CD14-positive monocyte (primary cell): ENCODE results near the gene MYL6. TPM values are rescaled to one million over a fixed set of nuclear protein-coding genes. Genes with fewer than 3 reads are reported as not detected.

Source experiments
- DNase-seq, 3 donors: peaks; one replicate each; pipeline ENCODE4 v3.0.0-alpha.2; 2011 to 2022
- H2AFZ ChIP-seq: 2 replicates; pipeline ENCODE4 v1.6.0; 2012; ENCODE audit warnings: mild to moderate bottlenecking, low read depth, low read length, inconsistent platforms; ENCODE audit not compliant: insufficient read depth, poor library complexity, severe bottlenecking
- H3K27ac ChIP-seq, 2 donors: 1 replicate in 1 of 2; 2 replicates in 1 of 2; pipeline ENCODE4 v1.5.1; 2012 to 2013; ENCODE audit warnings: low read length in 2 of 2, control low read depth in 1 of 2, inconsistent platforms in 1 of 2, low read depth in 1 of 2, mild to moderate bottlenecking in 1 of 2
- H3K27me3 ChIP-seq, 2 donors: one replicate each; pipeline versions ENCODE4 v1.6.0 to v1.6.1; 2011 to 2013; ENCODE audit warnings: low read length in 2 of 2; ENCODE audit not compliant: control insufficient read depth in 2 of 2, insufficient read depth in 2 of 2
- H3K36me3 ChIP-seq, 2 donors: replicated peaks in 1 of 2; 1 replicate in 1 of 2; 2 replicates in 1 of 2; pipeline versions ENCODE4 v1.5.1 to v1.6.1; 2012 to 2013; ENCODE audit warnings: low read length in 2 of 2, control low read depth in 1 of 2, inconsistent platforms in 1 of 2, mild to moderate bottlenecking in 1 of 2; ENCODE audit not compliant: insufficient read depth in 2 of 2, control insufficient read depth in 1 of 2
- H3K4me1 ChIP-seq, 2 donors: 1 replicate in 1 of 2; 2 replicates in 1 of 2; pipeline versions ENCODE4 v1.5.1 to v1.6.1; 2012 to 2013; ENCODE audit warnings: low read length in 2 of 2, control low read depth in 1 of 2, inconsistent platforms in 1 of 2, mild to moderate bottlenecking in 1 of 2, moderate library complexity in 1 of 2; ENCODE audit not compliant: insufficient read depth in 2 of 2, control insufficient read depth in 1 of 2
- H3K4me2 ChIP-seq: replicated peaks from 2 replicates; pipeline ENCODE3; 2012; ENCODE audit warnings: low read length, moderate library complexity, mild to moderate bottlenecking; ENCODE audit not compliant: poor library complexity, severe bottlenecking; ENCODE audit errors: extremely low read depth
- H3K4me3 ChIP-seq, 3 experiments: fragments of 200-600 bp in 1 of 3; sonication (generic) in 1 of 3; replicated peaks in 1 of 3; 1 replicate in 2 of 3; 2 replicates in 1 of 3; pipeline ENCODE4 v1.5.1; 2011 to 2013; ENCODE audit warnings: low read length in 3 of 3, mild to moderate bottlenecking in 3 of 3, control low read depth in 2 of 3, low read depth in 2 of 3, inconsistent platforms in 1 of 3, moderate library complexity in 1 of 3
- H3K79me2 ChIP-seq: 2 replicates; pipeline ENCODE4 v1.6.0; 2012; ENCODE audit warnings: mild to moderate bottlenecking, control low read depth, inconsistent platforms, low read length, moderate library complexity; ENCODE audit not compliant: insufficient read depth
- H3K9ac ChIP-seq: 2 replicates; pipeline ENCODE4 v1.6.0; 2017; ENCODE audit warnings: low read length, mild to moderate bottlenecking; ENCODE audit not compliant: insufficient read depth, poor library complexity, severe bottlenecking
- H3K9me3 ChIP-seq, 2 donors: replicated peaks in 1 of 2; 1 replicate in 1 of 2; 2 replicates in 1 of 2; pipeline versions ENCODE4 v1.5.1 to v1.6.1; 2012 to 2013; ENCODE audit warnings: low read length in 2 of 2, control low read depth in 1 of 2; ENCODE audit not compliant: control insufficient read depth in 1 of 2, insufficient read depth in 1 of 2
- H4K20me1 ChIP-seq: 2 replicates; pipeline ENCODE4 v1.6.0; 2012; ENCODE audit warnings: mild to moderate bottlenecking, low read length, control low read depth, moderate library complexity; ENCODE audit not compliant: insufficient read depth
- H3K27ac Mint-ChIP-seq, 7 donors: one replicate each; pipeline ENCODE4 v1.8.0; 2020; ENCODE audit warnings: mild to moderate bottlenecking in 7 of 7, mixed read lengths in 7 of 7, moderate library complexity in 6 of 7, inconsistent platforms in 2 of 7
- H3K27me3 Mint-ChIP-seq, 3 donors: one replicate each; pipeline ENCODE4 v1.8.0; 2021 to 2022; ENCODE audit warnings: low read depth in 3 of 3, mild to moderate bottlenecking in 3 of 3, mixed read lengths in 3 of 3, moderate library complexity in 3 of 3, inconsistent platforms in 1 of 3
- H3K36me3 Mint-ChIP-seq, 2 donors: one replicate each; pipeline ENCODE4 v1.8.0; 2020; ENCODE audit warnings: mixed read lengths in 2 of 2, inconsistent platforms in 1 of 2, mild to moderate bottlenecking in 1 of 2
- H3K4me1 Mint-ChIP-seq: one replicate; pipeline ENCODE4 v1.8.0; 2020; ENCODE audit warnings: mild to moderate bottlenecking, mixed read lengths
- H3K4me3 Mint-ChIP-seq, 2 donors: one replicate each; pipeline ENCODE4 v1.8.0; 2020; ENCODE audit warnings: mild to moderate bottlenecking in 2 of 2, mixed read lengths in 2 of 2, moderate library complexity in 1 of 2
- H3K9me3 Mint-ChIP-seq, 7 donors: one replicate each; pipeline ENCODE4 v1.8.0; 2020 to 2022; ENCODE audit warnings: mixed read lengths in 7 of 7, mild to moderate bottlenecking in 6 of 7, moderate library complexity in 6 of 7, inconsistent platforms in 2 of 7
- CTCF ChIP-seq: fragments of 200-600 bp; IDR thresholded peaks from one replicate; pipeline ENCODE4 v1.8.0; 2022; ENCODE audit warnings: antibody characterized with exemption, mild to moderate bottlenecking
- WGBS: methylation state at CpG from one replicate; pipeline ENCODE4 v1.1.5; 2013; ENCODE audit warnings: missing lambda C conversion rate; ENCODE audit not compliant: insufficient coverage; 5-methylcytosine and 5-hydroxymethylcytosine counted together
- intact Hi-C, 2 donors: fragments of 100-400 bp; cut with micrococcal nuclease; formaldehyde crosslinking; loops; one replicate each; pipeline versions ENCODE4 v1.15.0 to v1.15.1; 2023
- polyA plus RNA-seq, 3 donors: library from polyadenylated mRNA; depleted of rRNA in 1 of 3; unstranded in 2 of 3; stranded (reverse) in 1 of 3; fragments of 300-500 nt in 2 of 3; fragments of >200 nt in 1 of 3; fragmentation: Illumina TruSeq in 2 of 3; gene quantifications; 1 replicate in 2 of 3; 2 replicates in 1 of 3; pipeline ENCODE4 v1.2.3, GENCODE V29; 2012 to 2021

Gene MYL6
- polyA plus RNA-seq, 3 donors = 1,962 to 3,939 (median 3,189) TPM

- peaks cover 9% of the 10 kb centered on the region for H4K20me1 ChIP-seq
- H3K79me2 ChIP-seq = peaks cover 47% of the 10 kb centered on the region
- TF ChIP-seq CTCF = no peak
- H3K9ac ChIP-seq = peak overlapping the region; percentile 73
- peak overlapping the region; percentile 63 to 88 (median 83) for H3K4me3 ChIP-seq
- peak overlapping the region in 6 of 7 donors; percentile 73 to 91 (median 86) for H3K27ac Mint-ChIP-seq
- peaks cover 43% of the 10 kb centered on the region for H3K4me1 Mint-ChIP-seq
- peak overlapping the region; percentile 52 to 72 for H3K27ac ChIP-seq
- no peaks in the 10 kb centered on the region for H3K27me3 ChIP-seq
- no peaks in the 10 kb centered on the region for H3K9me3 ChIP-seq
- 0% methylated on average over 11 of the region's 17 CpGs for WGBS
- H3K4me1 ChIP-seq = peaks cover 34 to 37% of the 10 kb centered on the region in 2 donors
- peak overlapping the region; percentile 80 to 94 for H3K4me3 Mint-ChIP-seq
- peak overlapping the region; percentile 96 for H3K4me2 ChIP-seq
- H3K27me3 Mint-ChIP-seq = no peaks in the 10 kb centered on the region
- intact Hi-C loops = loop anchor here (2.0 to 5.0 kb wide), 5 partner anchors 30 to 70 kb away; partner anchors contain the start of genes MYL6 (in 1 of the 2), NABP2 (in 1 of the 2), RNF41 (in 1 of the 2) and ZC3H10 (in 1 of the 2)
- H3K36me3 Mint-ChIP-seq = peaks cover 23 to 32% of the 10 kb centered on the region in 2 donors
- peaks cover 19 to 32% of the 10 kb centered on the region in 2 donors for H3K36me3 ChIP-seq
- DNase-seq = no peak
- H2AFZ ChIP-seq = peak overlapping the region; percentile 92
- H3K9me3 Mint-ChIP-seq = no peaks in the 10 kb centered on the region
These were observed 30.6 kb downstream of the MYL6 start for GRCh38 chr12:56188778-56189098.

GRCh38 chr12:56189099-56189917 lies 31.1 kb downstream of the MYL6 start, which contains the start of gene SMARCC2:
Gene SMARCC2 (minus strand): TSS chr12:56189483. CDS start chr12:56189461, 22 bp downstream.
- H3K9ac ChIP-seq = peak within 1 kb of the TSS; percentile 73
- H3K27me3 ChIP-seq = no peaks in the 10 kb centered on the region
- H3K4me2 ChIP-seq = peak within 1 kb of the TSS; percentile 96
- no peaks in the 10 kb centered on the region for H3K27me3 Mint-ChIP-seq
- H3K4me3 Mint-ChIP-seq = peak within 1 kb of the TSS; percentile 95 to 96
- peaks cover 43% of the 10 kb centered on the region for H3K4me1 Mint-ChIP-seq
- H3K36me3 Mint-ChIP-seq = peaks cover 18 to 26% of the 10 kb centered on the region in 2 donors
- H3K79me2 ChIP-seq = peaks cover 43% of the 10 kb centered on the region
- peaks cover 13 to 26% of the 10 kb centered on the region in 2 donors for H3K36me3 ChIP-seq
- DNase-seq = peak; percentile 78 to 84 (median 84)
- H3K4me1 ChIP-seq = peaks cover 34 to 37% of the 10 kb centered on the region in 2 donors
- H4K20me1 ChIP-seq = peaks cover 9% of the 10 kb centered on the region
- H3K4me3 ChIP-seq = peak within 1 kb of the TSS; percentile 63 to 88 (median 83)
- no peaks in the 10 kb centered on the region for H3K9me3 Mint-ChIP-seq
- H3K27ac Mint-ChIP-seq = peak within 1 kb of the TSS; percentile 87 to 96 (median 92)
- TF ChIP-seq CTCF = peak; percentile 77
- H2AFZ ChIP-seq = peak within 1 kb of the TSS; percentile 92
- intact Hi-C loops = loop anchor here (2.0 to 5.0 kb wide), 5 partner anchors 31 to 71 kb away; partner anchors contain the start of genes MYL6 (in 1 of the 2), NABP2 (in 1 of the 2), RNF41 (in 1 of the 2) and ZC3H10 (in 1 of the 2)
- no peaks in the 10 kb centered on the region for H3K9me3 ChIP-seq
- under 1% methylated on average over 87 of the region's 93 CpGs for WGBS
- peak within 1 kb of the TSS; percentile 59 to 75 for H3K27ac ChIP-seq
